Heart left ventricle (tissue), 13 donors: ENCODE results near the gene LCMT1.

Experiments
- CTCF ChIP-seq, 12 donors: fragments of 200-600 bp; sonication (generic) in 4 of 12; IDR thresholded peaks; one replicate each; pipeline versions ENCODE4 v1.5.0 to v1.8.0; 2018 to 2022; ENCODE audit warnings: antibody characterized with exemption in 12 of 12, mild to moderate bottlenecking in 5 of 12
- POLR2A ChIP-seq, 2 donors: fragments of 450-650 bp; IDR thresholded peaks; one replicate each; pipeline ENCODE4 v1.6.1; 2017; ENCODE audit warnings: antibody characterized with exemption in 2 of 2, mild to moderate bottlenecking in 2 of 2, moderate library complexity in 2 of 2
- donor health status: ischemic (EF 13 %, LVEDD 7.1; RV severe dilation, severe dysfunction).
- donor health status: DM: no; HTN: yes; CAD: no.
- donor health status: DM: no; HTN: no; CAD: no.
- donor health status: ischemic (EF 25% LVEDD 6.9; RV normal size, moderate dysfunction).
- donor health status: ischemic (EF 25% LVEDD 5.7; RV mildly dilated, moderate dysfunction).
- donor health status: ischemic (EF 35%, LVEDD 5.7; RV mildly dilated, moderate dysfunction).
- donor health status: nonischemic (EF 11% LVEDD 7.7; RV severe dilation, severe dysfunction).
- donor health status: DM: yes; HTN: yes; CAD: no.
- donor health status: PGD.
- donor health status: ischemic (EF 29% LVEDD 5.4; RV normal size, mild dysfunction).
- donor health status: nonischemic (EF 23%, LVEDD 6.1; RV moderate dilation, normal function).

- no peak for TF ChIP-seq CTCF (IDR thresholded peaks at IDR 0.05)
- TF ChIP-seq POLR2A (IDR thresholded peaks at IDR 0.05): no peak
These were observed 52.1 kb downstream of the LCMT1 start for GRCh38 chr16:25163683-25164082.
